HEK293T (cell line): ENCODE results near the gene KRTAP12-4.

Experiments
- CTCF ChIA-PET: fragments of 350-600 bp; formaldehyde crosslinking; extraction: SDS; loops from one replicate; lab custom pipeline; 2021; ENCODE audit warnings: antibody characterized with exemption, inconsistent platforms; lab: Yijun Ruan, JAX
- POLR2A ChIA-PET: fragments of 350-600 bp; formaldehyde crosslinking; extraction: SDS; loops from one replicate; lab custom pipeline; 2020; ENCODE audit warnings: antibody characterized with exemption, inconsistent platforms; lab: Yijun Ruan, JAX
- DNase-seq: peaks from one replicate; pipeline ENCODE4 v3.0.0; 2012; ENCODE audit warnings: mixed read lengths; ENCODE audit errors: extremely low spot score
- ARNT ChIP-seq: fragments of 450-650 bp; IDR thresholded peaks from 2 replicates; pipeline ENCODE4 v1.6.1; 2017; ENCODE audit warnings: mild to moderate bottlenecking
- BHLHE40 ChIP-seq: fragments of 450-650 bp; IDR thresholded peaks from 2 replicates; pipeline ENCODE4 v1.6.1; 2016; ENCODE audit warnings: mild to moderate bottlenecking, moderate library complexity, borderline replicate concordance
- CTBP1 ChIP-seq: fragments of 450-650 bp; IDR thresholded peaks from 2 replicates; pipeline ENCODE4 v1.6.1; 2016; ENCODE audit warnings: borderline replicate concordance
- ELF4 ChIP-seq: fragments of 450-650 bp; IDR thresholded peaks from 2 replicates; pipeline ENCODE4 v1.6.1; 2017; ENCODE audit warnings: antibody characterized with exemption
- FOXA1 ChIP-seq: fragments of 450-650 bp; IDR thresholded peaks from 2 replicates; pipeline ENCODE4 v1.6.1; 2016; ENCODE audit warnings: mild to moderate bottlenecking
- FOXK2 ChIP-seq: fragments of 450-650 bp; IDR thresholded peaks from 2 replicates; pipeline ENCODE4 v1.6.1; 2016; ENCODE audit warnings: mild to moderate bottlenecking
- FOXM1 ChIP-seq: fragments of 450-650 bp; IDR thresholded peaks from 2 replicates; pipeline ENCODE4 v1.6.1; 2017; ENCODE audit warnings: mild to moderate bottlenecking, borderline replicate concordance
- HDGF ChIP-seq: fragments of 450-650 bp; IDR thresholded peaks from 2 replicates; pipeline ENCODE4 v1.6.1; 2017; ENCODE audit warnings: antibody characterized with exemption, borderline replicate concordance
- L3MBTL2 ChIP-seq: fragments of 450-650 bp; conservative IDR thresholded peaks from 2 replicates; pipeline ENCODE4 v1.6.1; 2016; ENCODE audit warnings: mild to moderate bottlenecking
- LEF1 ChIP-seq: fragments of 450-650 bp; IDR thresholded peaks from 2 replicates; pipeline ENCODE4 v1.6.1; 2017; ENCODE audit warnings: mild to moderate bottlenecking, borderline replicate concordance
- NFRKB ChIP-seq: fragments of 450-650 bp; IDR thresholded peaks from 2 replicates; pipeline ENCODE4 v1.6.1; 2016; ENCODE audit warnings: mild to moderate bottlenecking, moderate library complexity
- SP1 ChIP-seq: fragments of 450-650 bp; IDR thresholded peaks from 2 replicates; pipeline ENCODE4 v1.6.1; 2017
- SUZ12 ChIP-seq: fragments of 450-650 bp; IDR thresholded peaks from 2 replicates; pipeline ENCODE4 v1.6.1; 2016; ENCODE audit warnings: mild to moderate bottlenecking
- TARDBP ChIP-seq: fragments of 450-650 bp; IDR thresholded peaks from 2 replicates; pipeline ENCODE4 v1.6.1; 2016
- ZNF384 ChIP-seq: fragments of 450-650 bp; IDR thresholded peaks from 2 replicates; pipeline ENCODE4 v1.6.1; 2016
- TF ChIP-seq, protein P1 (sequence below): fragments of 450-650 bp; IDR thresholded peaks from 2 replicates; pipeline ENCODE4 v1.6.1; 2016

KRTAP12-4 gene, protein sequence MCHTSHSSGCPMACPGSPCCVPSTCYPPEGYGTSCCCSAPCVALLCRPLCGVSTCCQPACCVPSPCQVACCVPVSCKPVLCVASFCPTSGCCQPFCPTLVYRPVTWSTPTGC

DNA sequence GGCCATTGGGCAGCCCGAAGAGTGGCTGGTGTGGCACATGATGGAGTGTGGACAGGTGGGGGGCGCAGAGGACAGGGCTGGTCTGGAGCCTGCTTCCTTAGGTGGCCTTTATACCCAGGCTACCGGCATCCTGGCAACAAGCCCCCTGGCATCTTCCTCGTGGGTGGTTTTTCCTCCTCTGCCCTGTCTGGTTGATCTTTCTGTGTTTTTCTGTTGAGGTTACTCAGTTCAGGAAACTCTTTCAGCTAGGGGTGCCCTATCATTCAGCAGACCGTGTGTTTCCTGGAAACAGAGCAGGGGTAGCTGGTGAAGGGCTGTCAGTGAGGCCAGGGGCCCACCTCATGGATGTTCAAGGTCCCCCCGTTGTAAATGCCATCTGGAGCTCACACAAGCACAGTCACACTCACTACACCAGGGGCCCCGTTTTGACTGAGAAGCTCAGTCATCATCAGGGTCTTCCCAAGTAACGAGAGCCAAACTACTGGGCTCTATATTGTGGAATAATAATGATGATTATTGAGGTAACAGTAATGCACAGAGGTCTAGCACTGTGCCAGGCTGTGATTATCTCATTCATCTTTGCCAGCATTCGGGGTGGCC, at the start of gene KRTAP12-4:
Gene KRTAP12-4 (minus strand): TSS at position 84 of the 600 bp plus-strand sequence. CDS start 45 bp downstream, at position 39.
- CTCF ChIA-PET, result no interaction called here
- DNase-seq, result no peak
- POLR2A ChIA-PET, result no interaction called here
- TF ChIP-seq BHLHE40 (no peak), ARNT (no peak), L3MBTL2 (no peak), NFRKB (no peak), ELF4 (no peak), LEF1 (no peak), FOXK2 (no peak), CTBP1 (no peak), TARDBP (no peak), SP1 (no peak), ZNF384 (no peak), FOXM1 (no peak), HDGF (no peak), SUZ12 (no peak), FOXA1 (no peak)
- TF ChIP-seq, protein P1, sequence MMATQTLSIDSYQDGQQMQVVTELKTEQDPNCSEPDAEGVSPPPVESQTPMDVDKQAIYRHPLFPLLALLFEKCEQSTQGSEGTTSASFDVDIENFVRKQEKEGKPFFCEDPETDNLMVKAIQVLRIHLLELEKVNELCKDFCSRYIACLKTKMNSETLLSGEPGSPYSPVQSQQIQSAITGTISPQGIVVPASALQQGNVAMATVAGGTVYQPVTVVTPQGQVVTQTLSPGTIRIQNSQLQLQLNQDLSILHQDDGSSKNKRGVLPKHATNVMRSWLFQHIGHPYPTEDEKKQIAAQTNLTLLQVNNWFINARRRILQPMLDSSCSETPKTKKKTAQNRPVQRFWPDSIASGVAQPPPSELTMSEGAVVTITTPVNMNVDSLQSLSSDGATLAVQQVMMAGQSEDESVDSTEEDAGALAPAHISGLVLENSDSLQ, result no peak

DNA sequence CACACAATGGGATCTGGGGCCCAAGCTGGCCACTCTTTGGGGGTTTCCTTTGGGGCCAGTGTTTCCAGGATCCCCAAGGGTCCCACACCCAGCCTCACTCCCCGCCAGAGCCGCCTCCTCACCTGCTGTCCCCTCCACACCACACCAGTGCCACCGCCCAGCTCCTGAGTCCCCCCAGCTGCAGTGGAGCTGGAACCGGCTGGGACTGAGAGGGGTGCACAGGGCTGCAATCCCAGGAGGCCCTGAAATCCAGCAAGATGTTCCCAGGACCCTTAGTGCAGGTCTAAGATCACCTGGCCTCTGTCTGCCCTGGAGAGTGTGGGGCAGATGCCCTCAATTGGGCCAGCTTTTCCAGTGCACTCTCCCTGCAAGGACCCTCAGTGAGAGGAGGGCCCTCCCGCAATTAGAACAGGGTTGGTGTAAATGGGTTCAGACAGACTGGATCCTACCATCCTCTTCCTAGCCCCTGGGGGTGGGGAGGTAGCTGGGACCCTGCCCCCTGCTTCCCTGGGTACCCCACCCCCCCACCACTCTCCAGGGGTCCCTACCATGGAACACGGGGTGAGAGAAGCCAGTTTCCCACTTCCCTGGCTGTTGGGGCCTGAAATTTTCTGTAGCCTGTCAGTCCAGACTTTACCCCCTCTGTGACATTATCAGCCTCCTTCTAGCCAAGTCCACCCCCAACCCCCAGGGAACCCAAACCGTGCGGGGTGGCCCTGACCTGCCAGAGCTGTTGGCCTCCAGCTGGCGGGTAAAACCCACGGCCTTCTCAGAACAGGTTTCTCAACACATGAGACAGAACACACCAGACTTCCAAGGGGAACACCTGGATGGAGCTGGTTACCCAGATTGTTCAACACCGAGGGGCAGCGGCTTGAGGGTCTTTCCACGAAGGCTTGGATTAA, 49.5 kb upstream of the KRTAP12-4 start:
- no peak for DNase-seq
- POLR2A ChIA-PET, result no interaction called here
- CTCF ChIA-PET, result no interaction called here
- no peak for TF ChIP-seq NFRKB
- TF ChIP-seq L3MBTL2, result no peak

DNA sequence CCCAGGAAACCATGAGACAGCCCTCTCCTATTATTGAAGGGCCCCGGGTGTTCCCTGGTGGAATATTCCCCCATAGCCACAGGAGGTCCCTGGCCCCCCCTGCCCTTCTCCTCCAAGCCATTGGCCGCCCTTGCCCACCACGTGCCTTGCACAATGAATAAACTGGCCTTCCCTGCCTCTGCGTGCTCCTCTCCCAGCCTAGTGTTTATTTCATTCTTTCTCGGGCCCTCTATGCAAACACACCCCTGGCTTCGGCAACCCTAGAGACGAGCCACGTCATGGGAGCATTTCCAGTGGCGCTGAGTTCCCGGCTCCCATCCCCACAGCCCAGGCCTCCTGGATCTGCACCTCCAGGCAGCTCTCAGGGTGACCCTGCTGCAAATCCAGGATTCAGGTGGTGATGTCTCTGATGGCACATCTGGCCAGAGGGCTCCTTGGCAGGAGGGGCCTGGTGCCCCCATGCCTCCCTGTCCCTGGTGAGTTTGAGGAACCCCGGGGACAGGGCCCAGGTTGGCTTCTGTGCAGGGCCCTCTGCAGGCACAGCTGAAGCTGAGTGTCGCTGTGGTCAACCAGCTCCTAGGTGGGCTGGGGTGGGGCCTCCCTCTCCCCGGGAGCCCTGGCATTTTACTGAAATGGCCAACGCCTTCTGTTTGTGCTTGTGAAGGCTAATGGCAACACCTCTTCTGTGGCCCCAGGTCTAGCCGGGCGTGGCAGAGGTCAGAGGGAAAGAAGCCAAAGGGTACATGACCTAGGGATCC, 48.7 kb upstream of the KRTAP12-4 start:
- CTCF ChIA-PET, result no interaction called here
- TF ChIP-seq SP1, result no peak
- TF ChIP-seq LEF1, result no peak
- TF ChIP-seq ELF4, result no peak
- no peak for TF ChIP-seq FOXA1
- TF ChIP-seq, protein P1, result no peak
- no peak for TF ChIP-seq L3MBTL2
- no peak for TF ChIP-seq FOXM1
- TF ChIP-seq TARDBP, result no peak
- no peak for TF ChIP-seq NFRKB
- no peak for TF ChIP-seq HDGF
- no peak for TF ChIP-seq ZNF384
- TF ChIP-seq SUZ12, result no peak
- no peak for DNase-seq
- POLR2A ChIA-PET, result no interaction called here

DNA sequence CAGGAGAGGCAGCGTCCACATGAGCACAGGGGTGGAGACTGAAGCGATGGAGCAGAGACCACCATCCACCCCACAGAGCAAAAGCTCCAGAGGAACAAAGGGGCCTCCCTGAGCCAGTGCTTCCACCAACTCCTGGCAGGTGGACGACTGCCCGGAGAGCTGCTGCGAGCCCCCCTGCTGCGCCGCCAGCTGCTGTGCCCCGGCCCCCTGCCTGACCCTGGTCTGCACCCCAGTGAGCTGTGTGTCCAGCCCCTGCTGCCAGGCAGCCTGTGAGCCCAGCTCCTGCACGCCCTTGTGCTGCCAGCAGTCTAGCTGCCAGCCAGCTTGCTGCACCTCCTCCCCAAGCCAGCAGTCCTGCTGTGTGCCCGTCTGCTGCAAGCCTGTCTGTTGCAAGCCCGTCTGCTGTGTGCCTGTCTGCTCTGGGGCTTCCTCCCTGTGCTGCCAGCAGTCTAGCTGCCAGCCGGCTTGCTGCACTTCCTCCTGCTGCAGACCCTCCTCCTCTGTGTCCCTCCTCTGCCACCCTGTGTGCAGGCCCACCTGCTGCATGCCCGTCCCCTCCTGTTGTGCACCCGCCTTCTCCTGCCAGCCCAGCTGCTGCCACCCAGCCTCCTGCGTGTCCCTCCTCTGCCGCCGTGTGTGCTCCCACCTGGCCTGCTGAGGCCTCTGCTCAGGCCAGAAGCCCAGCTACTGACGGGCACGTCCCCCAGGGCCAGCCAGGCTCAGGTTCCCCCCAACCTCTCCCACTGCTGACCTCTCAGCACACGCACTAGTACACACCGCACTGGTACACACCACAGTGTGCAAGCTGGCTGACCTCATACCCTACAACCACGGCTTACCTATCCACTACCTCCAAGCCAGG, 47.9 kb upstream of the KRTAP12-4 start:
- CTCF ChIA-PET, result interaction anchor here (0.5 kb wide), 1 partner anchor 80 kb away, joined by 3 read pairs; no protein-coding TSS in a partner anchor
- TF ChIP-seq SUZ12 (no peak), HDGF (no peak), LEF1 (no peak), FOXK2 (no peak), SP1 (no peak), NFRKB (no peak), TARDBP (no peak)
- TF ChIP-seq, protein P1, result no peak
- no peak for DNase-seq
- POLR2A ChIA-PET, result no interaction called here

DNA sequence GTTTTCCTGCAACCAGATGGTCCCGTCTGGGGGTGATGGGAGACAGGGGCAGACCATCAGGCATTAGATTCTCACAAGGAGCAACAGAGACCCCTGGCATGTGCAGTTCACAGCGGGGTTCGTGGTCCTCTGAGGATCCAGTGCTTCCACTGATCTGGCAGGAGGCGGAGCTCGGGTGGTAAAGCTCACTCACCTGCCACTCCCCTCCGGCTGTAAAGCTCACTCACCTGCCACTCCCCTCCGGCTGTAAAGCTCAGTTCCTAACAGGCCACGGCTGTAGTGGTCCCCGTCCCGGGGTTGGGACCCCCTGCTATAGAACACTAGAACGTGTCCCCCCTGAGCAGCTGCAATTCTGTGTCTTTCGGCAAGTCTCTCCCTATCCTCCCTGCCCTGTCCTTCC, 47.1 kb upstream of the KRTAP12-4 start:
- POLR2A ChIA-PET, result no interaction called here

More for the DNA sequence above, 47.1 kb upstream of the KRTAP12-4 start:
- CTCF ChIA-PET, result interaction anchor here (0.5 kb wide), 1 partner anchor 79 kb away, joined by 3 read pairs; no protein-coding TSS in a partner anchor
- TF ChIP-seq BHLHE40, result no peak
- DNase-seq, result no peak
